Measurements from ENCODE around the gene MAN2B2. TPM values are rescaled to one million over a fixed set of nuclear protein-coding genes. Genes with fewer than 3 reads are reported as not detected.

MAN2B2 gene
- total RNA-seq, 4 donors from 2014 or later = 9.0 to 23.3 (median 14.3) TPM

- DNase-seq = no peak
- 35 to 79% methylated on average over 2 to 9 of the region's 26 CpGs for WGBS, 2 donors
- intact Hi-C loops (cut with DNase I) = no loop called here
Observed at GRCh38 chr4:6527683-6528595, 47.0 kb upstream of the MAN2B2 start.

DNA sequence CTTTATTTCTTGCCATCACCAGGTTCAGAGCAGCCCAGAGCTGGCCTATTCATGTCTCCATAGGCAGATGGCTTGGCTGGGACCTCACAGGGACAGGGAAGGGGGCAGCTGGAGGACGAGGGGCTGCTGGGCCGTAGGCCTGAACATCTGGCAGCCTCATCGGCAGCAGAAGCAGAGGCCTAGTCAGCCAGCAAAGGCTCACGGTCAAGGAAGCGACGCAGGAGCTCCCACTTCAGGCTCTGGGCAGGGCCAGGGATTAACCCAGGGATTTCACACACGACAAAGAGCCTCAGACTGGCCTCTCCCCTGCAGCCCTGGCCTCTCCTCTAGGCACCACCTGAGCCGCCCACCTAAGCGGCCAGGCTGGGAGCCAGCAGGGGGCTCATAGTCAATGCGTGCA lies 46.0 kb upstream of the MAN2B2 start:
- no peak overlapping the region for H3K27ac ChIP-seq
- H3K4me1 ChIP-seq = peaks cover 0 to 8% (median 0%) of the 10 kb centered on the region in 3 donors
- WGBS, 2 donors = 56 to 73% methylated on average over 2 to 8 of the region's 10 CpGs
- no peaks in the 10 kb centered on the region for H3K9me3 ChIP-seq
- no peak for TF ChIP-seq POLR2A (IDR thresholded peaks at IDR 0.05)
- TF ChIP-seq, protein P1, sequence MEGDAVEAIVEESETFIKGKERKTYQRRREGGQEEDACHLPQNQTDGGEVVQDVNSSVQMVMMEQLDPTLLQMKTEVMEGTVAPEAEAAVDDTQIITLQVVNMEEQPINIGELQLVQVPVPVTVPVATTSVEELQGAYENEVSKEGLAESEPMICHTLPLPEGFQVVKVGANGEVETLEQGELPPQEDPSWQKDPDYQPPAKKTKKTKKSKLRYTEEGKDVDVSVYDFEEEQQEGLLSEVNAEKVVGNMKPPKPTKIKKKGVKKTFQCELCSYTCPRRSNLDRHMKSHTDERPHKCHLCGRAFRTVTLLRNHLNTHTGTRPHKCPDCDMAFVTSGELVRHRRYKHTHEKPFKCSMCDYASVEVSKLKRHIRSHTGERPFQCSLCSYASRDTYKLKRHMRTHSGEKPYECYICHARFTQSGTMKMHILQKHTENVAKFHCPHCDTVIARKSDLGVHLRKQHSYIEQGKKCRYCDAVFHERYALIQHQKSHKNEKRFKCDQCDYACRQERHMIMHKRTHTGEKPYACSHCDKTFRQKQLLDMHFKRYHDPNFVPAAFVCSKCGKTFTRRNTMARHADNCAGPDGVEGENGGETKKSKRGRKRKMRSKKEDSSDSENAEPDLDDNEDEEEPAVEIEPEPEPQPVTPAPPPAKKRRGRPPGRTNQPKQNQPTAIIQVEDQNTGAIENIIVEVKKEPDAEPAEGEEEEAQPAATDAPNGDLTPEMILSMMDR (IDR thresholded peaks at IDR 0.05) = no peak
- peaks cover 0 to 25% (median 0%) of the 10 kb centered on the region in 4 donors for H3K27me3 ChIP-seq
- H3K36me3 ChIP-seq = no peaks in the 10 kb centered on the region
- H3K4me3 ChIP-seq = no peak overlapping the region
- intact Hi-C loops (cut with DNase I) = no loop called here
- no peak for DNase-seq

More at GRCh38 chr4:6527683-6528595, 47.0 kb upstream of the MAN2B2 start:
- Histone ChIP-seq H3K4me1 (peaks cover 0 to 8% (median 0%) of the 10 kb centered on the region in 3 donors), H3K36me3 (no peaks in the 10 kb centered on the region), H3K4me3 (no peak overlapping the region), H3K9me3 (no peaks in the 10 kb centered on the region), H3K27me3 (peaks cover 0 to 25% (median 0%) of the 10 kb centered on the region in 4 donors), H3K27ac (no peak overlapping the region)
- TF ChIP-seq, protein P1 (IDR thresholded peaks at IDR 0.05) = no peak
- TF ChIP-seq POLR2A (IDR thresholded peaks at IDR 0.05) = no peak

DNA sequence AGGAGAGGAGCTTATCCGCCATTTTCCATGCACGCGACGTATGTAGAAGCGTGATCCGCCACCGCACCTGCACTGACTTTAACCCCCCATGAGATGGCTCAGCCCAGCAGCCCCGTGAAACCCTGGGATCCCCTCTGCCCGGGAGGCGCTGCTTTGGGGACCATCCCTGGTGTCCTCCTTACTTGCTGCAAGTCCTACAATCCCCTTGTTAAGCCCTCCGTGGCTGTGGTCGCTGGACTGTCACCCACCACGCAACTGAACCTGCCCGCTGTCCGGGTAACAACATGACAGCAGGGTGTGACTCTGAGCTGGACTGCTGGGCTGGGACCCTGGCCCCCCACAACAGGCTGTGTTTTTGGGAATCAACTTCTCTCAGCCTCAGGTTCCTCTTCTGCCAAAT lies 44.7 kb upstream of the MAN2B2 start:
- H3K9me3 ChIP-seq = no peaks in the 10 kb centered on the region
- no peaks in the 10 kb centered on the region for H3K36me3 ChIP-seq
- H3K4me3 ChIP-seq = no peak overlapping the region
- intact Hi-C loops (cut with DNase I) = no loop called here
- peaks cover 0 to 29% (median 0%) of the 10 kb centered on the region in 4 donors for H3K27me3 ChIP-seq
- no peak for DNase-seq
- WGBS, 2 donors = 90 to 92% methylated on average over 5 to 6 of the region's 15 CpGs
- peaks cover 0 to 8% (median 0%) of the 10 kb centered on the region in 3 donors for H3K4me1 ChIP-seq
- TF ChIP-seq POLR2A (IDR thresholded peaks at IDR 0.05) = no peak
- TF ChIP-seq, protein P1 (IDR thresholded peaks at IDR 0.05) = no peak
- H3K27ac ChIP-seq = no peak overlapping the region

DNA sequence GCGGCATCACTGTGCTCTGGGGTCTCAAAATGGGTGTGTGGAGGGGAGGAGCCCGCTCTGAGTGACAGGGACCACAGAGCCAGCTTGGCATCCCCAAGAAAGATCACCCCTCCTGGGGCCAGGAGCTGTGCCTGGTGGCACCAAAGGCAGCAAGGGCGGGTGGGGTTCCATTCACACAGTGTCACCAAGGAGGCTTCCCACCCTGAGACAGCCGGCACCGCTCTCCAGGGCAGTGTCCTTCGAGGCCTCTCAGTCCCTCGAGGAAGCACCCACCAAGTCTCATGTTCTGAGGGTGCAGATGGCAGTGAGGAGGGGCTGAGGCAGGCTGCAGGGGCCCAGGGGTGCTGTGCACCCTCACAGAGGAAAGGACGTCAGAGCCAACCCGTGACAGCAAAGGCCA lies 44.0 kb upstream of the MAN2B2 start:
- Histone ChIP-seq H3K36me3 (no peaks in the 10 kb centered on the region), H3K4me1 (peaks cover 0 to 8% (median 0%) of the 10 kb centered on the region in 3 donors), H3K27ac (no peak overlapping the region), H3K4me3 (no peak overlapping the region), H3K27me3 (peaks cover 0 to 35% (median 0%) of the 10 kb centered on the region in 4 donors), H3K9me3 (no peaks in the 10 kb centered on the region)
- no peak for DNase-seq
- 0 to 33% methylated on average over 1 of the region's 9 CpGs for WGBS, 2 donors
- intact Hi-C loops (cut with DNase I) = no loop called here
- no peak for TF ChIP-seq POLR2A (IDR thresholded peaks at IDR 0.05)
- TF ChIP-seq, protein P1 (IDR thresholded peaks at IDR 0.05) = no peak

DNA sequence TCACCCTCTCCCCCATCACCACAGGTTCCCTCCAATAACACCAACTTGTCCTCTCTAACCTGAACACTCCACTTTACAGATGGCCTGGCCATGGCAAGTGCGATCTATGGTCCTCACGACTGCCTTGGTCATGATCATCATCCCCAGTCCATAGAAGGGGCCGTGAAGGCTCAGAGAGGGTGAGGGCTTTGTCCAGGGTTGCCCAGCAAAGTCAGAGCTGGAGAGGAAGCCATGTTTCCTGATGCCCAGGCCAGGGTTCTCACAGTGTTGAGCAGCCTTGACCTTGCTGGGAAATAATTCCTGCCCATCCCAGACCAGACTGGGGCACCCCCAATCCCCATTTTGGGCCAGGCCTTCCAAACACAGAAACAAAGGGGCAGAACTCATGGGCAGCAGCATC lies 42.9 kb upstream of the MAN2B2 start:
- peaks cover 0 to 6% (median 0%) of the 10 kb centered on the region in 3 donors for H3K4me1 ChIP-seq
- no peaks in the 10 kb centered on the region for H3K9me3 ChIP-seq
- H3K27me3 ChIP-seq = peaks cover 0 to 38% (median 0%) of the 10 kb centered on the region in 4 donors
- no peak overlapping the region for H3K27ac ChIP-seq
- 60 to 100% methylated on average over 1 to 2 of the region's 3 CpGs for WGBS, 2 donors
- TF ChIP-seq POLR2A (IDR thresholded peaks at IDR 0.05) = no peak
- TF ChIP-seq, protein P1 (IDR thresholded peaks at IDR 0.05) = no peak
- no peaks in the 10 kb centered on the region for H3K36me3 ChIP-seq
- DNase-seq = no peak
- H3K4me3 ChIP-seq = no peak overlapping the region
- intact Hi-C loops (cut with DNase I) = no loop called here
